Immature natural killer cell (primary cell): ENCODE results near the gene WDR46. TPM values are rescaled to one million over a fixed set of nuclear protein-coding genes. Genes with fewer than 3 reads are reported as not detected.

Experiments used
- DNase-seq, 3 donors: peaks; one replicate each; pipeline ENCODE4 v3.0.0; 2022; ENCODE audit warnings: mixed read lengths in 1 of 3
- H3K27ac Mint-ChIP-seq, 6 donors: one replicate each; pipeline ENCODE4 v1.8.0; 2020; ENCODE audit warnings: mixed read lengths in 6 of 6, mild to moderate bottlenecking in 5 of 6, inconsistent platforms in 4 of 6, moderate library complexity in 3 of 6
- H3K27me3 Mint-ChIP-seq, 3 donors: one replicate each; pipeline ENCODE4 v1.8.0; 2020 to 2021; ENCODE audit warnings: low read depth in 3 of 3, mild to moderate bottlenecking in 3 of 3, mixed read lengths in 3 of 3, moderate library complexity in 3 of 3, inconsistent platforms in 1 of 3
- H3K36me3 Mint-ChIP-seq, 3 donors: one replicate each; pipeline ENCODE4 v1.8.0; 2020; ENCODE audit warnings: mixed read lengths in 3 of 3, inconsistent platforms in 2 of 3, mild to moderate bottlenecking in 2 of 3
- H3K4me1 Mint-ChIP-seq, 2 donors: one replicate each; pipeline ENCODE4 v1.8.0; 2020; ENCODE audit warnings: inconsistent platforms in 2 of 2, mild to moderate bottlenecking in 2 of 2, mixed read lengths in 2 of 2, moderate library complexity in 1 of 2
- H3K4me3 Mint-ChIP-seq, 5 donors: one replicate each; pipeline ENCODE4 v1.8.0; 2020; ENCODE audit warnings: mild to moderate bottlenecking in 5 of 5, mixed read lengths in 5 of 5, inconsistent platforms in 3 of 5, moderate library complexity in 3 of 5
- H3K9me3 Mint-ChIP-seq, 6 donors: one replicate each; pipeline ENCODE4 v1.8.0; 2020; ENCODE audit warnings: mild to moderate bottlenecking in 6 of 6, mixed read lengths in 6 of 6, inconsistent platforms in 4 of 6, moderate library complexity in 3 of 6
- polyA plus RNA-seq, 3 donors: library from polyadenylated mRNA; unstranded; fragments of 300-500 nt; fragmentation: Illumina TruSeq; gene quantifications; one replicate each; pipeline ENCODE4 v1.2.3, GENCODE V29; 2021

The WDR46 gene
- polyA plus RNA-seq, 3 donors from 2014 or later: 59.4 to 81.6 (median 74.3) TPM

GRCh38 chr6:33236328-33236727 is 52.7 kb downstream of the WDR46 start:
- Mint-ChIP-seq H3K27ac (no peak overlapping the region), H3K4me1 (no peaks in the 10 kb centered on the region), H3K36me3 (peaks cover 0 to 3% (median 0%) of the 10 kb centered on the region in 3 donors), H3K4me3 (no peak overlapping the region), H3K9me3 (no peaks in the 10 kb centered on the region), H3K27me3 (peaks cover 5 to 16% (median 14%) of the 10 kb centered on the region in 3 donors)
- no peak for DNase-seq

- peaks cover 5 to 16% (median 15%) of the 10 kb centered on the region in 3 donors for H3K27me3 Mint-ChIP-seq
- H3K36me3 Mint-ChIP-seq: no peaks in the 10 kb centered on the region
- H3K9me3 Mint-ChIP-seq: no peaks in the 10 kb centered on the region
- H3K4me3 Mint-ChIP-seq: no peak overlapping the region
- no peaks in the 10 kb centered on the region for H3K4me1 Mint-ChIP-seq
- no peak for DNase-seq
- H3K27ac Mint-ChIP-seq: no peak overlapping the region
Observed at GRCh38 chr6:33235221-33235634, 53.8 kb downstream of the WDR46 start.

Other genes with a start within 250 kb of the WDR46 start
- 100 to 1,000 TPM; 173 to 252 (median 202) TPM for gene HLA-DPA1, start 215.6 kb downstream of the WDR46 start, polyA plus RNA-seq
- gene HLA-DPB1, start 213.2 kb downstream of the WDR46 start, polyA plus RNA-seq: 100 to 1,000 TPM; 183 to 353 (median 296) TPM
- under 1 TPM in 2 of 3 donors, not detected in 1; 0.33 to 0.67 TPM for gene COL11A2, start 96.8 kb downstream of the WDR46 start, polyA plus RNA-seq
- 10 to 100 TPM in 1 of 3 donors, 1 to 10 TPM in 2; 6.0 to 11.8 (median 6.9) TPM for gene RXRB, start 88.6 kb downstream of the WDR46 start, polyA plus RNA-seq
- gene SLC39A7, start 88.4 kb downstream of the WDR46 start, polyA plus RNA-seq: 10 to 100 TPM; 27.4 to 67.5 (median 45.4) TPM
- 10 to 100 TPM; 28.8 to 47.6 (median 34.3) TPM for gene HSD17B8, start 84.6 kb downstream of the WDR46 start, polyA plus RNA-seq
- gene RING1, start 80.7 kb downstream of the WDR46 start, polyA plus RNA-seq: 1 to 10 TPM; 5.5 to 9.5 (median 9.2) TPM
- 10 to 100 TPM; 11.6 to 26.8 (median 16.8) TPM for gene VPS52, start 17.4 kb downstream of the WDR46 start, polyA plus RNA-seq
- gene RPS18, start 17.2 kb downstream of the WDR46 start, polyA plus RNA-seq: 1,000 to 10,000 TPM; 2,992 to 6,506 (median 3,113) TPM
- gene B3GALT4, start 12.1 kb downstream of the WDR46 start, polyA plus RNA-seq: 10 to 100 TPM; 38.6 to 55.0 (median 44.1) TPM
- gene PFDN6, start 362 bp upstream of the WDR46 start, polyA plus RNA-seq: 10 to 100 TPM; 25.7 to 55.6 (median 49.2) TPM
- 10 to 100 TPM in 1 of 3 donors, 1 to 10 TPM in 2; 5.9 to 14.7 (median 8.0) TPM for gene RGL2, start 9.7 kb upstream of the WDR46 start, polyA plus RNA-seq
- gene TAPBP, start 24.8 kb upstream of the WDR46 start, polyA plus RNA-seq: 100 to 1,000 TPM; 303 to 707 (median 457) TPM
- 10 to 100 TPM; 14.5 to 18.1 (median 14.7) TPM for gene ZBTB22, start 28.5 kb upstream of the WDR46 start, polyA plus RNA-seq
- gene DAXX, start 33.7 kb upstream of the WDR46 start, polyA plus RNA-seq: 100 to 1,000 TPM in 1 of 3 donors, 10 to 100 TPM in 2; 71.6 to 159 (median 75.1) TPM
- 1 to 10 TPM in 2 of 3 donors, not detected in 1; 2.2 to 3.7 TPM for gene KIFC1, start 102.6 kb upstream of the WDR46 start, polyA plus RNA-seq
- 10 to 100 TPM; 22.7 to 36.5 (median 29.8) TPM for gene PHF1, start 121.8 kb upstream of the WDR46 start, polyA plus RNA-seq
- 100 to 1,000 TPM; 367 to 404 (median 404) TPM for gene CUTA, start 128.9 kb upstream of the WDR46 start, polyA plus RNA-seq
- gene SYNGAP1, start 130.8 kb upstream of the WDR46 start, polyA plus RNA-seq: under 1 TPM; 0.02 to 0.32 (median 0.20) TPM
- gene ZBTB9, start 165.3 kb upstream of the WDR46 start, polyA plus RNA-seq: 1 to 10 TPM; 1.2 to 7.0 (median 3.0) TPM